BJ (cell line): ENCODE data around the gene METTL3. TPM values are rescaled to one million over a fixed set of nuclear protein-coding genes. Genes with fewer than 3 reads are reported as not detected.

Experiments
- CTCF ChIA-PET: fragments of 350-600 bp; formaldehyde crosslinking; extraction: SDS; loops from one replicate; lab custom pipeline; 2021; ENCODE audit warnings: antibody characterized with exemption, inconsistent platforms; lab: Yijun Ruan, JAX
- POLR2A ChIA-PET: fragments of 300-600 bp; sonication (Branson Sonifier 250); formaldehyde crosslinking; extraction: SDS; loops from one replicate; lab custom pipeline; 2021; ENCODE audit warnings: antibody characterized with exemption; lab: Charles Lee
- DNase-seq: peaks from one replicate; pipeline ENCODE4 v3.0.0-alpha.2; 2011; ENCODE audit warnings: low read depth
- H3K27me3 ChIP-seq: 2 replicates; pipeline ENCODE4 v1.6.0; 2011; ENCODE audit warnings: low read length; ENCODE audit not compliant: control insufficient read depth, insufficient read depth
- H3K36me3 ChIP-seq: 2 replicates; pipeline ENCODE4 v1.5.1; 2011; ENCODE audit warnings: low read length; ENCODE audit not compliant: control insufficient read depth, insufficient read depth
- H3K4me3 ChIP-seq: 2 replicates; pipeline ENCODE4 v1.5.1; 2011; ENCODE audit warnings: low read depth, mild to moderate bottlenecking, control low read depth, low read length
- CTCF ChIP-seq: IDR thresholded peaks from 2 replicates; pipeline ENCODE4 v1.5.1; 2011; ENCODE audit warnings: low read depth, mild to moderate bottlenecking, control low read depth, inconsistent platforms, low read length, moderate library complexity; ENCODE audit not compliant: insufficient read depth
- polyA plus RNA-seq: library from polyadenylated mRNA; depleted of rRNA; stranded (reverse); fragments of >200 nt; gene quantifications from 2 replicates; pipeline ENCODE4 v1.2.3, GENCODE V29; 2011

Gene METTL3
- polyA plus RNA-seq, 1 experiment: 63.3 TPM

GRCh38 chr14:21526672-21527317 lies 15.7 kb upstream of the METTL3 start:
- Histone ChIP-seq H3K4me3 (peak overlapping the region; percentile 88), H3K36me3 (peaks cover 2% of the 10 kb centered on the region; the same call in 1 of the 2 replicates), H3K27me3 (0 out of 2 replicates have a peak, but pooled peaks cover 5% of the 10 kb centered on the region)
- no peak for TF ChIP-seq CTCF
- DNase-seq: no peak
- POLR2A ChIA-PET: interaction anchor here (0.8 kb wide), 1 partner anchor 50 kb away, joined by 4 read pairs; the partner anchor contains the start of genes RAB2B and TOX4
- CTCF ChIA-PET: interaction anchor here (0.9 to 1.3 kb wide), 2 partner anchors 28 to 54 kb away, joined by 4 to 8 read pairs; no protein-coding TSS in a partner anchor

- TF ChIP-seq CTCF: no peak
- CTCF ChIA-PET: interaction anchor here (0.9 to 1.3 kb wide), 2 partner anchors 27 to 53 kb away, joined by 4 to 8 read pairs; no protein-coding TSS in a partner anchor
- no peak for DNase-seq
- Histone ChIP-seq H3K4me3 (peak within 1 kb of the TSS; percentile 88), H3K36me3 (peaks cover 2% of the 10 kb centered on the region; the same call in 1 of the 2 replicates), H3K27me3 (0 out of 2 replicates have a peak, but pooled peaks cover 5% of the 10 kb centered on the region)
- POLR2A ChIA-PET: interaction anchor here (0.6 to 0.8 kb wide), 2 partner anchors 28 to 50 kb away, joined by 4 to 5 read pairs; partner anchors contain the start of genes RAB2B and TOX4
Measured at GRCh38 chr14:21525962-21526671, 15.0 kb upstream of the METTL3 start, which contains the start of gene SALL2. TSS of gene SALL2 (minus strand) at chr14:21526346. CDS start at chr14:21526127, 219 bp downstream.

- no peak for TF ChIP-seq CTCF
- Histone ChIP-seq H3K36me3 (peaks cover 2% of the 10 kb centered on the region; the same call in 1 of the 2 replicates), H3K27me3 (0 out of 2 replicates have a peak, but pooled peaks cover 3% of the 10 kb centered on the region), H3K4me3 (peak overlapping the region; percentile 88)
- ChIA-PET POLR2A (interaction anchor here (0.6 kb wide), 1 partner anchor 28 kb away, joined by 5 read pairs; no protein-coding TSS in a partner anchor), CTCF (interaction anchor here (1.3 kb wide), 1 partner anchor 27 kb away, joined by 8 read pairs; no protein-coding TSS in a partner anchor)
- no peak for DNase-seq
Measured at GRCh38 chr14:21525571-21525961, 14.4 kb upstream of the METTL3 start.

GRCh38 chr14:21524575-21525490 lies 13.7 kb upstream of the METTL3 start:
- CTCF ChIA-PET: no interaction called here
- POLR2A ChIA-PET: no interaction called here
- H3K4me3 ChIP-seq: peak overlapping the region; percentile 88
- no peak for TF ChIP-seq CTCF
- no peak for DNase-seq
- H3K36me3 ChIP-seq: peaks cover 2% of the 10 kb centered on the region; the same call in 1 of the 2 replicates
- 0 out of 2 replicates have a peak, but pooled peaks cover 2% of the 10 kb centered on the region for H3K27me3 ChIP-seq
